ACHN (cell line): ENCODE data around the gene PACSIN3.

Experiments used
- DNase-seq: peaks from one replicate; pipeline ENCODE4 v3.0.0-alpha.2; 2015
- in situ Hi-C: cut with HindIII; loops from 2 replicates; pipeline ENCODE4 v1.10.0; 2017; ENCODE audit warnings: low sequenced_read_pairs, low pct_ligation_motif_present, low pct_unique_long_range_greater_than_20kb

PACSIN3 gene

DNA sequence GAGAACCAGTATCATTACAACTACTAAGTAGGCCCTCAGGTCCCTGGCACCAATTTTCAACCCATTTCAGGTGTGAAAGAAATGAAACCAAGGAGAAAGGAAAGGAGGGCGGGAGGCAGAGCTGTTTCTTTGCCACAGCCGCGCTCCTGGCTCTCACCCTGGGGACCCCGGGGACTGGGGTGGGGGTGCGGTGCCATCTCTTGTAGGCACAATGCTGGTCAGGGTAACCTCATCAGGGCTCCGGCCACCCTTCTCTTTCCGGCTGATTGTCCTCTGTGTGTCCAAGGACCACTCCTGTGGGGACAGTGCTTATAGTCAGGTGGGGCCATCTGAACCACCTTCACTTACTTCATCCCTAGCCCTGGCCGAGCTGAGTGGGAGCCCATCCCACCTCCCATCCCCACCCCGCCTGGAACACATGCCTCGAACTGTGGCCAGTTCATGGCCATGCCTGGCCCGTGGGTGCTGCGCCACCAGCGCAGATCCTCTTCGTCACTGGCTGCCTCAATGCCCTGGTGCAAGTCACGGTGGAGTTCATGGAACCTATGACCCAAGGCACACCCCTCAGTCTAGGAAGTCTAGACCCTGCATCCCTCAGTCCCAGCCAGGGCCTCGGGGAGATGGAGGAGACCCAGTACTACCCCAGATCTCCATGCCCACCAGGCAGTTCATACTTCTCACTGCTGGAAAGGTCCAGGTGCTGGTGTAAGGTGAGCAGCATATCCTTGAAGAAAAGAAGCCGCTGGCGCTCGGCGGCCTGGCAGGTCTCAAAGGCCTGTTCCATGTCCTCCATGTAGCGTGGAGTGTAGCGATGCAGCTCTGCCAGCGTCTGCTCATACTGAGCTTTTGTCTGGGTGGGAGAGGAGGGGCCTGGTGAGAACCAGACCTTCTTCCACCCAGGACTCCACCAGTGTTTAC is 7.2 kb downstream of the PACSIN3 start:
- in situ Hi-C loops: no loop called here
- no peak for DNase-seq

DNA sequence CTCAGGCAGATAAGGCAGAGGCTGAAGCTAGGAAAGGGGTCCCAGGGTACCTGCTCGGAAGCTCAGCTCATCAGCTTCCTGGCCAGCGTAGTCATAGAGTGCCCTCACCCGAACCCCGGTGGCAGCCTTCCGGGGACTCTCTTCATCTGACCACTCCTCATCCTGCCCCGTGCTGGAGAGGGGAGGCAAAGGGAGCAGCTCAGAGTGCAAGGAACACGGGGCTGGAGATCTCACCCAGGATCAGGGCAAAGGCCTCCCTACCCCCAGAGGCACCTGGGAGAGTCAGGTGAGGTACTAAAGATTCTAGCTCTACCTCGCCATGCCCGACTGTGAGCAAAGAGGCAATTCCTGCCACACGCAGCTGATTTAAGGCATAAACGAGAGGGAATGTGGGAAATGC is 7.9 kb downstream of the PACSIN3 start:
- in situ Hi-C loops: no loop called here
- no peak for DNase-seq

DNA sequence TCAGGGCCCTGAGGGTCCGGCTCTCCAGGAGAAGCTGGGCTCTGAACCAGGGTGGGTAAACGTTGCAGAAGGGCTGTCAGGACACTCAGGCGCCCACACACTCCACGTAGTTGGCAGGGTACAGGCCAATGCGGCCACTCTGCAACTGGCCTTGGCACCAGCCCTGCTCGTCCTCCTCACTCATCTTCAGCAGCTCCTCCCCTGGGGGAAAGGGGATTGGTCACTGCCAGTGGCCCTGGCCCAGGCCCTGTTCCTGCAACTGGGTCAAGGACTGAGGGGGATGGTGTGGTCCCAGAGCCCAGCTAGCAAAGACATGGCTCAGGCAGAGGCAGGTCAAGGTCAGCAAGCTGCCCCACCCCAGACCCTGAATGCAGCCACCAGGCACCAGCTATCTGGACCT is 8.4 kb downstream of the PACSIN3 start:
- DNase-seq: no peak
- in situ Hi-C loops: no loop called here

- peak; percentile 68 for DNase-seq
- in situ Hi-C loops: no loop called here
These were observed 8.9 kb downstream of the PACSIN3 start for GRCh38 chr11:47177229-47177845.

GRCh38 chr11:47176328-47177228 is 9.7 kb downstream of the PACSIN3 start, which contains the start of gene ARFGAP2:
ARFGAP2 (minus strand) TSS chr11:47176879; CDS start chr11:47176853, 26 bp downstream.
- in situ Hi-C loops: no loop called here
- DNase-seq: peak; percentile 91

- in situ Hi-C loops: no loop called here
- DNase-seq: no peak
These were observed 10.4 kb downstream of the PACSIN3 start for GRCh38 chr11:47175746-47176327.

GRCh38 chr11:47172740-47173336 is 13.4 kb downstream of the PACSIN3 start:
- in situ Hi-C loops: no loop called here
- DNase-seq: no peak

DNA sequence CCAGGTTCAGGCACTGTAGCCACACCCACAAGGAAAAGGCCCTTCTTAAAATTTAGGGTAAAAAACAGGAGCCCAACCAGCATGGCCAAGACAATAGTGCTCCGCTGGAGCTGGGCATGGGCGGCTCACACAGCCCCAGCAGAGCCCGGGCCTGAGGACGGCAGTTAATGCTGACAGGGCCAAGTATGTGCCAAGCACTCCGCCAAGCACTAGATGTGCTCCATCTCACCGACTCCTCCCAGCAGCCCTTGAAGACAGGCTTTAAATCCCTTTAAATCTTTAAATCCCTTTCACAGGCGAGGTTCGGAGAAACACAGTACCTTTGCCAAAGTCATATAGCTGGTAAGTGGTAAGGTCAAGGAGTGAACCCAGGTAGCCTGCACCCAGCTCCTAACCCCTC is 14.4 kb downstream of the PACSIN3 start:
- in situ Hi-C loops: no loop called here
- DNase-seq: no peak

- in situ Hi-C loops: no loop called here
- DNase-seq: no peak
These were observed 15.0 kb downstream of the PACSIN3 start for GRCh38 chr11:47171061-47171838.

- in situ Hi-C loops: no loop called here
- DNase-seq: no peak
These were observed 19.9 kb downstream of the PACSIN3 start for GRCh38 chr11:47166368-47166767.

DNA sequence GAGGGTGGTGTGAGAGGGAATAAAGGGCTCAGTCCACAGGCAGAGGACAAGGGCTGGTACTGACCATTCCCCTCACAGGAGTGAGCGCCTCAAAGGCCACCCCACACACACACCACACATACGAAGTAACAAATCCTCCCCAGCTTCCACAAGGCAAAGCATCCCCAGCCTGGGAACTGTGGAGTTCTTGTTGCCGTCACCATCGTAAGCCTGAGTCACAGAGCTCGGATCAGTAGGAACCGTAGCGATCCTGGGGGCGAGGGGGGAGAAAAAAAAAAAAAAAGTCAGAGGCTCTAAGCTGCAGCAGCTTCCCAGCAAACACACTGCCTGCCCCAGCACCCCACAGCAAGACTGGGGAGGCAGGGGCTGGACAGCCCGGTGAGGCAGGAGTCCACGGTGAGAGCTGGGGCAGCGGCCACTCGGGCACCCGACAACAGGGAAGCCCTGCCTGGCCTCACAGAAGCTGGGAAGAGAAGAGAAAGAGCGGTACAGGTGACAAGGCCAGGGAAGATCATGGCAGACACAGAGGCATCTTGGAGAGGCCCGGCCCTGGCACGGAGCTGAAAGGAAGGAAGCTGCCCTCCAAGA is 20.9 kb downstream of the PACSIN3 start:
- in situ Hi-C loops: no loop called here
- no peak for DNase-seq

- DNase-seq: no peak
- in situ Hi-C loops: no loop called here
These were observed 21.9 kb downstream of the PACSIN3 start for GRCh38 chr11:47164321-47164720.

DNA sequence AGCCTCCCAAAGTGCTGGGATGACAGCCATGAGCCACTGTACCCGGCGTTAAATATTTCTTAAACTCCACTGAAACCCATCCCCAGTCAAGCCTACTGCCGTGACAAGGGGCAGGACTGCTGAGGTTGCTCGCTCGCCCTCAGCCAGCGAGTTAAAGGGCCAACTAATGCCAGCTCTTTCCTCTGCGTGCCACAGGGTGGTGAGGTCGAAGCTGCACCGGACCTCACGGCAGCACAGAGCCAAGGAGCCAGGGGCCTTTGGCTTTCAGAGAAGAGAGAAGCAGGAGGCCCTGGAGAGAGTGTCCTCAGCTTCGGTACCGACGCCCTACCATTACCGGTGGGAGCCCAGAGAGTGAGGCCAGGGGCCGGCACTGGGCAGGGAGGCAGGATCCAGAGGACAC is 22.3 kb downstream of the PACSIN3 start:
- no peak for DNase-seq
- in situ Hi-C loops: no loop called here

DNA sequence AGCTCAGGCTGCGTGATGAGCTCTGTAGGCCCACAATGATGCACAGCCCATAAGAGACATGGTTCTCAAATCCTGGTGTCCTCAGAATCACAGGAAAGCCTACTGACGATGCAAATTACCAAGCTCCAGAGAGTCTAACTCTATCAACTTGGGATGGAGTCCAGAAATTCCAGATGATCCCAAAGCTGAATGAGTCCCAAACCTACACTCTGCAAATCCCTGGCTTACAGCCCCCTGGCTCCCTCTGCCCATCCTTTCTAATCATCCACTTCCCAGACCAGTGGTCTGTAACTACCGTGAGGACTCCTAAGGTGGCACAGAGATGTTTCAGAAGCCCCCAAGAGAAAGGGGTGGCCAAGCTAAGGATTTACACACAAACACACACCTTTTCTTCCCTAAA is 23.0 kb downstream of the PACSIN3 start:
- in situ Hi-C loops: no loop called here
- DNase-seq: no peak

GRCh38 chr11:47162426-47162825 is 23.8 kb downstream of the PACSIN3 start:
- no peak for DNase-seq
- in situ Hi-C loops: no loop called here

DNA sequence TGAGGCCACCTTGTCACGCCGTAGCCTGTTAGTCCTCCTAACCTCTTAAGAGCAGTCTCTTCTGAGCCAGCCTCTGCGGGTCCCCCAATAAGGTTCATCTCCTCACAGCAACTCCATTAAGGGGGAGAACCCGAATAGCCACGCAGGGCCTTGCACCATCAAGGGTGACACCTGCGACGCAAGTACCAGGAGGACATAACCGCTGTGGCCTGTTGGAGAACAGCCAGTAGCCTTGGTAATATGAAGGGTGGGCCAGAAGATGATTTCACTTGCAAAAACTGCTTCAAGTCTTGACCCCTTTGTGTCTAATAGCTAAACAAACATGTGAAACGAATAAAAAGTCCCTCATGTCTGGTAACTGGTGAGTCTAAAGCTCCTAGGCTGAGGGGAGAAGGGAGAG is 24.3 kb downstream of the PACSIN3 start:
- no peak for DNase-seq
- in situ Hi-C loops: no loop called here

DNA sequence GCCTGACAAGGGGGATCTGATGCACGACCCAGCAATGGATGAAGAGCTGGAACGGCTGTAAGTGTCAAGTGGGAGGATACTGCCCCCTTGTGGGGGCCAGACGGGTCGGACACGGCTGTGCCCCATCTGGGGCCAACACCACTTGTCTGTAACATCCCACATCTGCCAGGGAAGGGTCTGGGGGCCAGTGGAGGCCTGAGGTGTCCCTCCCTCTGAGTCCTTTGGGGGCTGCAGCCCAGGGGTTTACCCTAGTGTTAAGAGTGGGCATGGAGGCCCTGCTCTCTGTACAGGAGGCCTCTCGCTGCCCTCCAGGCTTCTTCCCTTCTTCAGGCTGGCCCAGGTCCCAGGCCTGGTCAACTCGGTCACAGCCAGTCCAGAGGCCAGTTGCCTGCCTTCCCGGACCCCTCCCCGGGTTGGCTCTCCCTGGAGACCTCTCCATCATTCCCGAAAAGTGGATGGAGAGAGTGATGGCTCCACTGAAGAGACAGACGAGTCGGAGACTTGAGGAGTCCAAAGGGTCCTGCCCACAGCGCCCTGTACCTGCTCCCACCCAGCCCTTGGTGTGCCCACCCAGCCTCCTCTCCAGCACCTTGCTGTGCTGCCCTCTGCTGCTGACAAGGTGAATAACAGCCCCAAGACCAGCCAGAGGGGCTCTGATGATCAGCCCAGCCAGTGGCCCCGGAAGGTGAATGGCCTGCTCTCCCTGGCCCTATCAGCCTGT is 24.9 kb downstream of the PACSIN3 start:
- in situ Hi-C loops: no loop called here
- DNase-seq: peak; percentile 66
